MM.1S (cell line): ENCODE measurements around the gene TMEM44.

Source experiments
- CTCF ChIP-seq: fragments of 300-600 bp; sonication (generic); IDR thresholded peaks from 2 replicates; pipeline ENCODE4 v1.5.1; 2016; ENCODE audit warnings: antibody characterized with exemption, low read length, mixed read lengths
- EZH2 ChIP-seq: fragments of 300-600 bp; sonication (generic); optimal IDR thresholded peaks from 2 replicates; pipeline ENCODE3; 2017; ENCODE audit warnings: low read depth, mild to moderate bottlenecking, antibody characterized with exemption, low read length, mixed read lengths
- EZH2phosphoT487 ChIP-seq: fragments of 300-600 bp; sonication (generic); IDR thresholded peaks from 2 replicates; pipeline ENCODE4 v1.6.1; 2018; ENCODE audit warnings: antibody characterized with exemption, low read length

DNA sequence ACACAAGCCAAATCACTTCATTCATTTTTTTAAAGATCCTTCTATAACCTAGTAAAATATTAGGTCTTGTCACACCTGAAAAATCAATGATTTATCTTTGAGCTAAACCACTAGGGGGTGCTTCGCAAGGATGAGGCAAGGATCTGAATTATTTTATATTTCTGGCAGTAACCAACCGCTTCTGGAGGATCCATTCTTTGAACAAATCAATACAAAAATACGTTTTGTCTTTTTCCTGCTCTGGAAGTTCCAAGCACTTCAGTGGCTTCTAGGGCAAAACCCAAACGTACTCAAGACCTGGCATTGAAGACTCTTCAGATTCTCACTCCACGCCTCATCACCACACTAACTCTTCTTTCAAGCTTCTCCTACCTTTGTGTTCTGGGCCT lies 38.3 kb upstream of the TMEM44 start:
- TF ChIP-seq CTCF (peak; percentile 85), EZH2 (no peak), EZH2phosphoT487 (no peak)
